Measurements from ENCODE around the gene LEFTY2. TPM values are rescaled to one million over a fixed set of nuclear protein-coding genes. Genes with fewer than 3 reads are reported as not detected.

Gene LEFTY2
- total RNA-seq (not detected), polyA plus RNA-seq (not detected)

- H3K4me1 Mint-ChIP-seq, result peaks cover 0 to 12% (median 4%) of the 10 kb centered on the region in 4 donors
- Histone ChIP-seq H3K4me1 (ENCODE audit: control insufficient read depth, insufficient read depth, low read length, poor library complexity, severe bottlenecking) (peaks cover 9% of the 10 kb centered on the region), H3K27ac (ENCODE audit: insufficient read depth, low read length, poor library complexity, severe bottlenecking) (no peak within 1 kb of the TSS), H3K36me3 (ENCODE audit: control insufficient read depth, insufficient read depth, low read length) (no peaks in the 10 kb centered on the region), H3K27me3 (ENCODE audit: control insufficient read depth, insufficient read depth, low read length) (no peaks in the 10 kb centered on the region), H3K9me3 (ENCODE audit: control insufficient read depth in 2 of 2, low read length in 2 of 2) (no peaks in the 10 kb centered on the region), H3K4me3 (ENCODE audit: low read depth, low read length) (no peak within 1 kb of the TSS)
- no peak within 1 kb of the TSS for H3K4me3 Mint-ChIP-seq
- H3K36me3 Mint-ChIP-seq, result no peaks in the 10 kb centered on the region
- peaks cover 4% of the 10 kb centered on the region for H3K27me3 Mint-ChIP-seq
- no peak within 1 kb of the TSS for H3K27ac Mint-ChIP-seq
- DNase-seq (no peak), ATAC-seq (ENCODE audit: low read depth in 2 of 2) (no peak)
- peaks cover 0 to 2% (median 0%) of the 10 kb centered on the region in 7 donors for H3K9me3 Mint-ChIP-seq
Observed at GRCh38 chr1:225941187-225941941, at the start of gene LEFTY2. TSS of gene LEFTY2 (minus strand) at chr1:225941220. CDS start at chr1:225941140, 80 bp downstream.

GRCh38 chr1:225987491-225988316 is 46.7 kb upstream of the LEFTY2 start:
- peaks cover 11% of the 10 kb centered on the region for H3K4me1 ChIP-seq (ENCODE audit: control insufficient read depth, insufficient read depth, low read length, poor library complexity, severe bottlenecking)
- peaks cover 85% of the 10 kb centered on the region for H3K36me3 ChIP-seq (ENCODE audit: control insufficient read depth, insufficient read depth, low read length)
- H3K27ac Mint-ChIP-seq, result peak overlapping the region in 2 of 3 donors; percentile 2 to 50
- peak overlapping the region in 1 of 4 donors; percentile 3 for H3K4me3 Mint-ChIP-seq
- H3K4me3 ChIP-seq (ENCODE audit: low read depth, low read length), result no peak overlapping the region
- H3K9me3 Mint-ChIP-seq, result no peaks in the 10 kb centered on the region
- no peak overlapping the region for H3K27ac ChIP-seq (ENCODE audit: insufficient read depth, low read length, poor library complexity, severe bottlenecking)
- H3K27me3 ChIP-seq (ENCODE audit: control insufficient read depth, insufficient read depth, low read length), result no peaks in the 10 kb centered on the region
- peaks cover 19 to 37% (median 27%) of the 10 kb centered on the region in 4 donors for H3K4me1 Mint-ChIP-seq
- peak in 2 of 3 donors; percentile 50 to 72 for DNase-seq
- peak in 1 of 2 donors; percentile 44 for ATAC-seq (ENCODE audit: low read depth in 2 of 2)
- H3K27me3 Mint-ChIP-seq, result no peaks in the 10 kb centered on the region
- H3K9me3 ChIP-seq (ENCODE audit: control insufficient read depth in 2 of 2, low read length in 2 of 2), result no peaks in the 10 kb centered on the region
- peaks cover 48% of the 10 kb centered on the region for H3K36me3 Mint-ChIP-seq

- Mint-ChIP-seq H3K4me3 (no peak overlapping the region), H3K36me3 (peaks cover 45% of the 10 kb centered on the region), H3K4me1 (peaks cover 9 to 17% (median 13%) of the 10 kb centered on the region in 4 donors), H3K9me3 (peaks cover 0 to 4% (median 0%) of the 10 kb centered on the region in 7 donors), H3K27ac (peak overlapping the region in 1 of 3 donors; percentile 87), H3K27me3 (no peaks in the 10 kb centered on the region)
- H3K4me1 ChIP-seq (ENCODE audit: control insufficient read depth, insufficient read depth, low read length, poor library complexity, severe bottlenecking), result no peaks in the 10 kb centered on the region
- DNase-seq (no peak), ATAC-seq (ENCODE audit: low read depth in 2 of 2) (no peak)
- H3K4me3 ChIP-seq (ENCODE audit: low read depth, low read length), result no peak overlapping the region
- no peaks in the 10 kb centered on the region for H3K9me3 ChIP-seq (ENCODE audit: control insufficient read depth in 2 of 2, low read length in 2 of 2)
- no peak overlapping the region for H3K27ac ChIP-seq (ENCODE audit: insufficient read depth, low read length, poor library complexity, severe bottlenecking)
- no peaks in the 10 kb centered on the region for H3K27me3 ChIP-seq (ENCODE audit: control insufficient read depth, insufficient read depth, low read length)
- peaks cover 71% of the 10 kb centered on the region for H3K36me3 ChIP-seq (ENCODE audit: control insufficient read depth, insufficient read depth, low read length)
Observed at GRCh38 chr1:225981714-225982113, 40.7 kb upstream of the LEFTY2 start.

- Mint-ChIP-seq H3K36me3 (peaks cover 37% of the 10 kb centered on the region), H3K4me3 (no peak overlapping the region), H3K4me1 (peaks cover 4 to 12% (median 7%) of the 10 kb centered on the region in 4 donors), H3K27ac (peak overlapping the region in 1 of 3 donors; percentile 77), H3K27me3 (no peaks in the 10 kb centered on the region), H3K9me3 (peaks cover 0 to 4% (median 0%) of the 10 kb centered on the region in 7 donors)
- no peak for DNase-seq
- Histone ChIP-seq H3K36me3 (ENCODE audit: control insufficient read depth, insufficient read depth, low read length) (peaks cover 57% of the 10 kb centered on the region), H3K9me3 (ENCODE audit: control insufficient read depth in 2 of 2, low read length in 2 of 2) (no peaks in the 10 kb centered on the region), H3K27me3 (ENCODE audit: control insufficient read depth, insufficient read depth, low read length) (no peaks in the 10 kb centered on the region), H3K4me3 (ENCODE audit: low read depth, low read length) (no peak overlapping the region), H3K27ac (ENCODE audit: insufficient read depth, low read length, poor library complexity, severe bottlenecking) (no peak overlapping the region), H3K4me1 (ENCODE audit: control insufficient read depth, insufficient read depth, low read length, poor library complexity, severe bottlenecking) (no peaks in the 10 kb centered on the region)
- no peak for ATAC-seq (ENCODE audit: low read depth in 2 of 2)
Observed at GRCh38 chr1:225980005-225980836, 39.2 kb upstream of the LEFTY2 start.

GRCh38 chr1:225979421-225979820 is 38.4 kb upstream of the LEFTY2 start:
- Histone ChIP-seq H3K27me3 (ENCODE audit: control insufficient read depth, insufficient read depth, low read length) (no peaks in the 10 kb centered on the region), H3K4me1 (ENCODE audit: control insufficient read depth, insufficient read depth, low read length, poor library complexity, severe bottlenecking) (no peaks in the 10 kb centered on the region), H3K27ac (ENCODE audit: insufficient read depth, low read length, poor library complexity, severe bottlenecking) (no peak overlapping the region), H3K36me3 (ENCODE audit: control insufficient read depth, insufficient read depth, low read length) (peaks cover 50% of the 10 kb centered on the region), H3K9me3 (ENCODE audit: control insufficient read depth in 2 of 2, low read length in 2 of 2) (no peaks in the 10 kb centered on the region), H3K4me3 (ENCODE audit: low read depth, low read length) (no peak overlapping the region)
- no peak overlapping the region for H3K4me3 Mint-ChIP-seq
- H3K27ac Mint-ChIP-seq, result peak overlapping the region in 1 of 3 donors; percentile 62
- peaks cover 37% of the 10 kb centered on the region for H3K36me3 Mint-ChIP-seq
- peaks cover 4 to 12% (median 7%) of the 10 kb centered on the region in 4 donors for H3K4me1 Mint-ChIP-seq
- no peaks in the 10 kb centered on the region for H3K27me3 Mint-ChIP-seq
- DNase-seq, result no peak
- ATAC-seq (ENCODE audit: low read depth in 2 of 2), result no peak
- H3K9me3 Mint-ChIP-seq, result peaks cover 0 to 4% (median 0%) of the 10 kb centered on the region in 7 donors

- no peaks in the 10 kb centered on the region for H3K27me3 Mint-ChIP-seq
- ATAC-seq (ENCODE audit: low read depth in 2 of 2) (no peak), DNase-seq (no peak)
- Histone ChIP-seq H3K27ac (ENCODE audit: insufficient read depth, low read length, poor library complexity, severe bottlenecking) (no peak overlapping the region), H3K36me3 (ENCODE audit: control insufficient read depth, insufficient read depth, low read length) (peaks cover 40% of the 10 kb centered on the region), H3K27me3 (ENCODE audit: control insufficient read depth, insufficient read depth, low read length) (no peaks in the 10 kb centered on the region), H3K4me1 (ENCODE audit: control insufficient read depth, insufficient read depth, low read length, poor library complexity, severe bottlenecking) (no peaks in the 10 kb centered on the region), H3K4me3 (ENCODE audit: low read depth, low read length) (no peak overlapping the region), H3K9me3 (ENCODE audit: control insufficient read depth in 2 of 2, low read length in 2 of 2) (no peaks in the 10 kb centered on the region)
- no peak overlapping the region for H3K4me3 Mint-ChIP-seq
- H3K9me3 Mint-ChIP-seq, result peaks cover 0 to 4% (median 0%) of the 10 kb centered on the region in 7 donors
- peak overlapping the region in 2 of 3 donors; percentile 18 to 46 for H3K27ac Mint-ChIP-seq
- H3K36me3 Mint-ChIP-seq, result peaks cover 30% of the 10 kb centered on the region
- H3K4me1 Mint-ChIP-seq, result peaks cover 4 to 10% (median 8%) of the 10 kb centered on the region in 4 donors
Observed at GRCh38 chr1:225977937-225978748, 37.1 kb upstream of the LEFTY2 start.

Measured in CD4-positive, CD25-positive, alpha-beta regulatory T cell (primary cell).